Activated B cell treated with CpG ODN at 0.5 μM for 24 hours (primary cell): ENCODE measurements around the gene CCDC179. TPM values are rescaled to one million over a fixed set of nuclear protein-coding genes. Genes with fewer than 3 reads are reported as not detected.

Experiments used
- ATAC-seq: fragments of 200-7000 bp; cut with Tn5 transposase; one replicate; pipeline ENCODE4 v1.10.0; 2021; ENCODE audit warnings: low read depth, mild to moderate bottlenecking, moderate library complexity
- CTCF ChIA-PET: fragments of 350-600 bp; sonication (Branson Sonifier 250); formaldehyde crosslinking; loops from one replicate; lab custom pipeline; 2021; ENCODE audit warnings: antibody characterized with exemption; lab: Charles Lee
- POLR2A ChIA-PET: fragments of 350-600 bp; sonication (Branson Sonifier 250); formaldehyde crosslinking; loops from one replicate; lab custom pipeline; 2021; ENCODE audit warnings: antibody characterized with exemption; lab: Charles Lee
- DNase-seq: peaks from one replicate; pipeline ENCODE4 v3.0.0; 2022
- H3K27ac Mint-ChIP-seq: one replicate; pipeline ENCODE4 v1.8.0; 2020; ENCODE audit warnings: mixed read lengths
- H3K27me3 Mint-ChIP-seq: one replicate; pipeline ENCODE4 v1.8.0; 2021; ENCODE audit warnings: mixed read lengths
- H3K36me3 Mint-ChIP-seq: one replicate; pipeline ENCODE4 v1.8.0; 2021; ENCODE audit warnings: low read depth, mixed read lengths
- H3K4me1 Mint-ChIP-seq: one replicate; pipeline ENCODE4 v1.8.0; 2021; ENCODE audit warnings: mixed read lengths
- H3K4me3 Mint-ChIP-seq: one replicate; pipeline ENCODE4 v1.8.0; 2020; ENCODE audit warnings: mild to moderate bottlenecking, mixed read lengths
- H3K9me3 Mint-ChIP-seq: one replicate; pipeline ENCODE4 v1.8.0; 2020; ENCODE audit warnings: mixed read lengths
- intact Hi-C: fragments of 100-400 bp; cut with micrococcal nuclease; formaldehyde crosslinking; loops from one replicate; pipeline ENCODE4 v1.15.1; 2024
- total RNA-seq: library from RNA; stranded (reverse); gene quantifications from 2 replicates; pipeline ENCODE4 v1.2.3, GENCODE V29; 2022
- TF ChIP-seq, protein P1 (sequence below): fragments of 200-600 bp; IDR thresholded peaks from one replicate; pipeline ENCODE4 v1.8.0; 2022; ENCODE audit warnings: antibody characterized with exemption, mild to moderate bottlenecking

CCDC179 gene
- total RNA-seq, 1 donor from 2014 or later = not detected

DNA sequence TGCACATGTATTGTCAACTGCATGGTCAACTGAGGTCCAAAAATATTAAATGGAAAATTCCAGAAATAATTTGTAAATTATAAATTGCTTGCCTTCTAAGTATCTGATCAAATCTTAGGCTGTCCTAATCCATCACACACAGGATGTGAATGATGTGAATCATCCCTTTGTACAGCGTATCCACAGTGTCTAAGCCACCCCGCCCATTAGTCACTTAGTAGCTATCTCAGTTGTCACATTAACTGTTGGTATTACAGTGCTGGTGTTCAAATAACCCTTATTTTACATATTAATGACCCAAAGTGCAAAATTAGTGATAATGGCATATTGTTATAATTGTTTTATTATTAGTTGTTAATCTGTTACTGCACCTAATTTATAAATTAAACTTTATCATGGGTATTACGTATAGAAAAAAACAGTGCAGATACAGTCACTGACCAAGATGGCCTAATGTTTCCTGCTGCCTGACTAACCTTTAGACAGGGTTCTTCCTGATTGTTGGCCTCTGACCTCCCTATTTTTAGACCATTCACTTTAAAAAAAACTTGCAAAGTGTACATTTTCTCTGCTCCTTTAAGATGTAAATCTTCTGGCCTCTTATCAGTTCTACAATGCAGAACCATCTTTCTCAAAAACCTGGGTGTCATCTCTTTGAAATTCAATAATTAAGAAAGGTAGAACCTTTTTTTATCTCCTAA lies 27.8 kb downstream of the CCDC179 start:
- ChIA-PET POLR2A (no interaction called here), CTCF (no interaction called here)
- intact Hi-C loops = no loop called here
- no peak for ATAC-seq
- no peak overlapping the region for H3K4me3 Mint-ChIP-seq
- TF ChIP-seq, protein P1, sequence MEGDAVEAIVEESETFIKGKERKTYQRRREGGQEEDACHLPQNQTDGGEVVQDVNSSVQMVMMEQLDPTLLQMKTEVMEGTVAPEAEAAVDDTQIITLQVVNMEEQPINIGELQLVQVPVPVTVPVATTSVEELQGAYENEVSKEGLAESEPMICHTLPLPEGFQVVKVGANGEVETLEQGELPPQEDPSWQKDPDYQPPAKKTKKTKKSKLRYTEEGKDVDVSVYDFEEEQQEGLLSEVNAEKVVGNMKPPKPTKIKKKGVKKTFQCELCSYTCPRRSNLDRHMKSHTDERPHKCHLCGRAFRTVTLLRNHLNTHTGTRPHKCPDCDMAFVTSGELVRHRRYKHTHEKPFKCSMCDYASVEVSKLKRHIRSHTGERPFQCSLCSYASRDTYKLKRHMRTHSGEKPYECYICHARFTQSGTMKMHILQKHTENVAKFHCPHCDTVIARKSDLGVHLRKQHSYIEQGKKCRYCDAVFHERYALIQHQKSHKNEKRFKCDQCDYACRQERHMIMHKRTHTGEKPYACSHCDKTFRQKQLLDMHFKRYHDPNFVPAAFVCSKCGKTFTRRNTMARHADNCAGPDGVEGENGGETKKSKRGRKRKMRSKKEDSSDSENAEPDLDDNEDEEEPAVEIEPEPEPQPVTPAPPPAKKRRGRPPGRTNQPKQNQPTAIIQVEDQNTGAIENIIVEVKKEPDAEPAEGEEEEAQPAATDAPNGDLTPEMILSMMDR = no peak
- H3K36me3 Mint-ChIP-seq = peaks cover 2% of the 10 kb centered on the region
- H3K27me3 Mint-ChIP-seq = no peaks in the 10 kb centered on the region
- no peak for DNase-seq
- no peaks in the 10 kb centered on the region for H3K9me3 Mint-ChIP-seq
- peaks cover 14% of the 10 kb centered on the region for H3K4me1 Mint-ChIP-seq
- H3K27ac Mint-ChIP-seq = no peak overlapping the region

DNA sequence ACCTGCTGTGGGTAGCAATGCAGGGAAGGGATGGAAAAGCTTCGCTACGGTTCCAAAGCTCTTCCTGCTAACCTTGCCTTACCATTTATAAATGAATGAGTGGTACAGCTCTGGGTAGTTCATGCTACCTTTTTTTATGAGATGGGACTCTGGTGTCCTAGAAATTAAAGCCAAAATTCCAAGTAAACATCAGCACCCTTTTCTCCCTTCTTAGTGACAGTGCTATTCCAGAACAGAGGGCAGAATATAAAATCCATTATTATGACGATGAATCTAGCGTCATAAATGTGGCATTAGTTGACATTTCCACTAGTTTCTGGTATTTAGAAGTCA lies 30.2 kb downstream of the CCDC179 start:
- TF ChIP-seq, protein P1 = no peak
- H3K4me1 Mint-ChIP-seq = peaks cover 14% of the 10 kb centered on the region
- H3K27ac Mint-ChIP-seq = peak overlapping the region; percentile 59
- H3K27me3 Mint-ChIP-seq = no peaks in the 10 kb centered on the region
- ATAC-seq = no peak
- POLR2A ChIA-PET = interaction anchor here (0.5 to 1.5 kb wide), 2 partner anchors 28 to 205 kb away, joined by 3 to 15 read pairs; partner anchors contain the start of gene FANCF
- H3K4me3 Mint-ChIP-seq = peak overlapping the region; percentile 94
- intact Hi-C loops = no loop called here
- H3K36me3 Mint-ChIP-seq = peaks cover 13% of the 10 kb centered on the region
- no peaks in the 10 kb centered on the region for H3K9me3 Mint-ChIP-seq
- CTCF ChIA-PET = interaction anchor here (0.6 to 2.1 kb wide), 4 partner anchors 9 to 54 kb away, joined by 3 to 11 read pairs (median 3); no protein-coding TSS in a partner anchor
- no peak for DNase-seq

DNA sequence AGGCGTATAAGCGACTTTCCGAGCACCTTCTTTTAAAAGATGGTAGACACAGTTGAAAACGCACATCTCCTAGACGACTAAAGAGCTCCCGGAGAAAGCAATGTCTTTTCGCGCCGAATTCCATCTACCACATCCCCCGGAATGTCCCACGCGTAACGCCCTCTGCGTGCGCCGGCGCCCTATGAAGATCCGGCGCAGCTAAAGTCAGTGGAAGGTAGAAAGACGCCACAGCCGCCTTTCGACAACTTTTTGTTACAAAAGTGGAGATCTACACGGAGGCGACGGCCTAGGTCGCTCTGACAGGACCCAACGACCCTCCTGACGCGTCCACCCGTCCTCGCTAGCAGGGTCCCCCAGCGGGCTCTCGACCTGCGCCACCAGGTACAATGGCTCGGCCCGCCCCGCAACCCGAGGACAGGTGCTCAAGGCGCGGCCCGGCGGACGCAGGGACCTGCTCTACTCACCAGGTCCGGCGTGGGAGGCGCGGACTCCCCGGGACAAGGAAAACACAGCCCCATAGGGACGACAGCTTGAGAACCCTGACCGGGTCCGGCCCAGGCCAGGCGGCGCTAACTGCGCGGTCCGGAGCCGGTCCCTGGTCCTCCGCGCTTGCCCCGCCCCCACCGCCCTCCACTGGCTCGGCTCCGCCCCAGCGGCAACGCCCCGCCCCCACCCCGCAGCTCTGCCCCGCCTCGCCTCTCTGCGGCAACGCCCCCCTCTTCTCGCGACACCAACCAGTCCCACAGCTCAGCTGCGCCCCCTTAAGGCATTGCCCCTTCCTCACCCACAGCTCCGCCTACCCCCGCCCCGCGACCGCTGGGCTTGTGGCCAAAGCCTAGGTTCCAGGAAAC lies 30.8 kb downstream of the CCDC179 start, which contains the start of gene SVIP:
TSS of gene SVIP (minus strand) at position 571 of the 851 bp plus-strand sequence. CDS start at position 518, 53 bp downstream.
- Mint-ChIP-seq H3K9me3 (no peaks in the 10 kb centered on the region), H3K36me3 (peaks cover 18% of the 10 kb centered on the region), H3K4me3 (peak within 1 kb of the TSS; percentile 94), H3K4me1 (peaks cover 14% of the 10 kb centered on the region), H3K27me3 (no peaks in the 10 kb centered on the region), H3K27ac (peak within 1 kb of the TSS; percentile 84)
- POLR2A ChIA-PET = interaction anchor here (0.6 to 1.5 kb wide), 3 partner anchors 48 to 204 kb away, joined by 4 to 15 read pairs (median 5); partner anchors contain the start of gene FANCF
- intact Hi-C loops = loop anchor here (1.0 kb wide), 3 partner anchors 42 to 495 kb away; partner anchors contain the start of gene FANCF
- ATAC-seq (peak; percentile 97), DNase-seq (peak; percentile 86)
- TF ChIP-seq, protein P1 = no peak
- CTCF ChIA-PET = interaction anchor here (0.6 to 2.1 kb wide), 8 partner anchors 8 to 460 kb away, joined by 3 to 11 read pairs (median 3); no protein-coding TSS in a partner anchor

DNA sequence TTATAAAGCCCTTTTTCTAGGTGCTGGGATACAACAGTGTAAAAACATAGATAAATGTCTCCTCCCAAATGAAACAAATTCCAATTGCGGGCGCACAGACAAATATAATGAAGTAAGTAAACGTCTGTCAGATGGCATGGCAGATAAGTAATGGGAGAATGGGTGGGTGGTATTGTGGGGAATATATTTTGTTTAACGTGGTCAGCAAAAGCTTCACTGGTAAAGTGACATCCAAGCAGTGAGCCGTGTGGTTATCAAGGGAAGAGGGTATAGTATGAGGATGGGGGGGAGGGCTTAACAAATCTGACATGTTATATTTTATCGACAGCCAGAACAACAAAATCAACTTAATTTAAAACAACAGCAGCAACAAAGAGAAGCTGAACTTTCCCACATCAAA lies 31.9 kb downstream of the CCDC179 start:
- DNase-seq (no peak), ATAC-seq (no peak)
- Mint-ChIP-seq H3K27ac (no peak overlapping the region), H3K27me3 (no peaks in the 10 kb centered on the region), H3K4me3 (peak overlapping the region; percentile 94), H3K4me1 (peaks cover 14% of the 10 kb centered on the region), H3K36me3 (peaks cover 26% of the 10 kb centered on the region), H3K9me3 (no peaks in the 10 kb centered on the region)
- intact Hi-C loops = no loop called here
- CTCF ChIA-PET = interaction anchor here (1.4 to 2.1 kb wide), 2 partner anchors 9 to 40 kb away, joined by 4 to 11 read pairs; no protein-coding TSS in a partner anchor
- TF ChIP-seq, protein P1 = no peak
- POLR2A ChIA-PET = no interaction called here
